NCI-H524 treated with DMSO at 0.1 percent for 48 hours (cell line): ENCODE data around the gene DDX1.

Experiments
- DNase-seq: peaks from one replicate; lab custom pipeline; 2025; lab: John Stamatoyannopoulos, UW

Gene DDX1

DNA sequence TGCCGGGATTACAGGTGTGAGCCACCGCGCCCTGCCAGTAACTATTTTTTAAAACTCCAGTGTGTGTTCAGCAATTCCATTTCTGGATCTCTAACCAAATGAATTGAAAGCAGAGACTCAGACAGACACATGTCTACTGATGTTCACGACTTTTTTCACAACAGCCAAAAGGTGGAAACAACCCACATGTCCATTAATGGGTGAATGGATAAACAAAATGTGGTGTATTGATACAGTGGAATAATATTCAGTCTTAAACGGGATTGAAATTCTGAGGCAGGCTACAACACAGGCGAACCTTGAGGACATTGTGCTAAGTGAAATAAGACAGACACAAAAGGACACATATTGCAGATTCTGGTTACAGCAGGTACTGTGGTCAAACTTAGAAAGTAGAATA, 55.0 kb downstream of the DDX1 start:
- DNase-seq: no peak

DNA sequence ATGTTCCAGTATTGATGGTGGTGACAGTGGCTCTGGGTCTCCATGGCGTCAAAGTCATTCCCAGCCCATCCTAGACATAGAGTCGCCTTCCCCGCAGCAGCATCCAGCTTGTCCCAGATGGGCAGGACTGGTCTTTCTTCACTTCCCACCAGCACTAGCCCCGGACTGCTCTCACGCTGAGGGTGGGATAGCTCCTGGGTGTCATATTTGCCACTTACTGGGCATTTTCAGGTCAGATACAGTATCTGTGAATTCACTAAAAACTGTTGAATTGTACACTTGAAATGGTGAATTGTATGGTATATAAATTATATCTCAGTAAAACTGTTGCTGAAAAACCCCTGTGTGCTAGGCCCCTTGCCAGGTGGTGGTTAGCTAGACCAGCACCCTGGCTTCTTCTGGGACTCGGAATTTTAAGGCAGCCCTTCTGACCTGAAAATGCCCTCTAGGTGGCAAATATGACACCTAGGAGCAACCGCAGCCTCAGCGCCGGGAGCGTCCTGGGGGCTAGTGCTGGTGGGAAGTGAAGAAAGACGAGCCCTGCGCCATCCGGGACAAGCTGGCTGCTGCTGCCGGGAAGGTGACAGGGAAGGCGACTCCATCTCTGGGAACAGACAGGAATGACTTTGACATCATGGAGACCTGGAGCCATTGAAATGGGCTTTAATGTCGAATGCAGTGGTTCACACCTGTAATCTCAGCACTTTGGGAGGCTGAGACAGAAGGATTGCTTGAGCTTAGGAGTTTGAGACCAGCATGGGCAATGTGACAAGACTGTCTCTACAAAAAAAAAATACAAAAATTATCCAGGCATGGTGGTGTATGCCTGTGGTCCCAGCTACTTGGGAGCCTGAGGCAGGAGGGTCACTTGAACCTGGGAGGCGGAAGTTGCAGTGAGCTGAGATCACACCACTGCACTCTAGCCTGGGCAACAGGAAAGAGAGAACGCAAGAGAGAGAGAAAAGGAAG, 56.2 kb downstream of the DDX1 start:
- DNase-seq: no peak

DNA sequence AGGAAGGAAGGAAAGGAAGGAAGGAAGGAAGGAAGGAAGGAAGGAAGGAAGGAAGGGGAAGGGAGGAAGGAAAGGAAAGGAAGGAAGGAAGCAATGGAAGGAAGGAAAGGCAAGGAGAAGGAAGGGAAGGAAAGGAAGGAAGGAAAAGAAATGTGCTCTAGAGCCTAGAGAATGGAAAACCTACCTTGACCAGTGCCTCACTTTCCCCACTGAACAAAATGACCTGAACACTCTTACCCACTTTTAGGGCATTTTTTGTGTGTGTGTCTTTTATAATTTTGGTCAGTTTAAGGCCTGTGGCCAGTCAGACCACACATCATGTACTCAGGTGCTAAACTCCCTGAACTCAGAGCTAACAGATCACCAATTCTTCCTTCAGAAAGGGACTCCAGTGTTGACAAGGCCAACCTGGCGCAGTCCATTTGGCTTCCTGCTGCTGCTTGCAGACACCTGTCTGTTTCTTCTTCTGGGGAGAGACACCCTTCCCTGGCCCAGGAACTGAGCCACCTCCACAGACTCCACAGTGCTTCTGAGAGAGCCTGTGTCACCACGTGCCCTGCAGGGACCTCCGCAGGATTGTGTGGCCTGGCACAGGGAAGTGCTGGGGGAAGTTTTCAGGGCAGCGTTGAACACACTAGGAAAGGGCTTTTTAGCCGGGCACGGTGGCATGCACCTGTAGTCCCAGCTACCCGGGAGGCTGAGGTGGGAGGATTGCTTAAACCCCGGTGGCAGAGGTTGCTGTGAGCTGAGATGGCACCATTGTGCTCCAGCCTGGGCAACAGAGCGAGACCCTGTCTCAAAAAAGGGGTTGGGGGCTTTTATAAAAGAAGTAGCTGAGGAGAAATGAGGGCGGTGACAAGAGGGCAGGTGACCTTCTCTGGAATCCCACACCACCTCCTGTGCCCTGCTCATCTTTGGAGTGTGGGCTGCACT, 57.2 kb downstream of the DDX1 start:
- DNase-seq: no peak

DNA sequence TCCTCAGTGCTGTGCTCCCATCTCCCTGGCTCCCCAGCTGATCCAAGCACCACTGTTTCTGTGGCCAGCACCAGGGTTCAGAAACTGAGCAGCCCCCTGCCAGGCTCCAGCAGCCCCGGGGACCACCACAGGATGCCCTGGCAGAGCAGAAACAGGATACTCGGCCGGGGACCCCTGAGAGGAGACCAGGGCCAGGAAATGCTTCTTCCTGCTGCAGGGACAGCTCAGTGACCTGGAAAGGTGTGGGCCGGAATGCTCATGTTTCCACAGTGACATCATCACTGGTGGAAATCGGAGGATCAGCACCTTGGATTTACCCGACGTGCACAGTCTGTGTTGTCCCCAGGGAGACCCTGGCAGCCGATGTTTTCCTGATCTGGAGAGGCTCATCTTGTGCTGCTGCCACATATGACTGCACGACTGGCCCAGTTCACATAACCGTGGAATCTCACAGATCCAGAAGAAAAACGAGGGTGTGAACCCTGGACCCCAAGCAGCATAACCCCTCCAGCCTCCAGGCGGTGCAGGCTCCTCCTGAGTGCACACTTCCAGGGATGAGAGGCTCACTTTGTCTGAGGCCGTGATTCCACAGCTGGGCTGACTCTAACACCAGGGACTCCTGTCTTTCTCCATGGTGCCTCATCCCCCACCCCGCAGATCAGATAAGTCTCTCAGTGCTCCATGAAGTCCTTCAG, 58.0 kb downstream of the DDX1 start:
- no peak for DNase-seq

DNA sequence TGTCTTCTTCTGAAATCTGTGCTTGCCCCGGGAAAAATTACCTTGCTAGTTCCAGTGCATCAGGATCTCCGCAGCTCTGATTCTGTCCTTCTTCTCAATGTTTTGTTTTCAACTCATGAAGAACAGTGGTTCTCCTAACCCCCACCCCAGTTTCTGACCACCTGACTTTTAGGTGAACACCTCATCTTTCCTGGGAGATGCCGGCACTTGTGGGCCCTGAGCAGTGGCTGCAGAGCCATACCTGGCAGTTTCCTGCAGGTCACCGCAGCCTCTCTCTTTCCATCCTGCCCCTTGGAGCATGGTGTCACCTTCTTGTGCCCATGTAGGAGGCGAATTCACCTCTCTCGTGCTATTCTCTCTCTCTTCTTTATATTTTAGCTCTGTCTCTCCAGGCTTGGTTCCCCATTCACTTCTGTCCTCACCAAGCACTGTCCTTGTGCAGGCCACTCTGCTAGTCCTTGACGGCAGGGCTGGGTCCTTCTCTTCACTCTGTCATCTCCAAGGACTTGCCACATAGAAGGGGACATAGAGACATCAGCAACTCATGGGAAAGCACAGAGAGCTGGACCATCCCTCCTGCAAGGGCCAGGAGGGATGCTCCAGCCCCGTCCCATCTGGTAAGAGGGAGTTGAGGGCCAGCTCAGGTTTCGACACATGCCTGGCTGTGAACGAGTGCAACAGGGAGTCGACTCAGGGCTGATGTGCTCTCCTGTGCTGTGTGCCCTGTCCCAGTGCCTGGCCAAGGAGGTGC, 59.1 kb downstream of the DDX1 start:
- no peak for DNase-seq

DNA sequence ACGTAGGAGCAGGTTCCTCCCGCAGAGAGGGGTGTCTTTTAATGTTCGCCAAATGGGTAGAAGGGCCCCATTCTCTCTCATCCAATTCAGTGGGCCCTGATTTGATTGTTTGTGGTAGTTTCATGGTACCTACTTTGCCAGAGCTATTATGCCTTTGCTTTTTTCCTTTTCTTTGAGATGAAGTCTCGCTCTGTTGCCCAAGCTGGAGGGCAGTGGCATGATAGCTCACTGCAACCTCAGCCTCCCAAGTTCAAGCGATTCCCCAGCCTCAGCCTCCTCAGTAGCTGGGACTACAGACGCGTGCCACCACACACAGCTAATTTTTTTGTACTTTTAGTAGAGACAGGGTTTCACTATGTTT, 59.7 kb downstream of the DDX1 start:
- no peak for DNase-seq

DNA sequence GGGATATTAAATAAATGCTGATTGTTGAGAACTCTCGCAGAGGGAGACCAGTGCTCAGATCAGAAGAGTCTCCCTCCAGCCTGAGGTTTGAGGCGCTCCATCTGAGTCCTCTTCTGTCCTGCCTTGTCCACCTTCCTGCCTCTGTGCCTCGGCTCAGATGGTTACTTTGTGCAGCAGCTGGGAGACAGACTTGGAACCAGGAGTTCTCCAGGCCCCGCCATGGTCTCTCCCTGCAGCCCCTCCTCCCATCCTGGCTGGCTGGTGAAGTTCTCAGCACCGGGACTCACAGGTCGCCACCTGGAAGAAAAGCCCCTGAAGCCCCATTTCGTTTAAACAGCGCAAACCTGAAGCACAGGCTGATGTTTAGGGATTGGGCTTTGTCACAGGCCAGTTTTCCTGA, 60.6 kb downstream of the DDX1 start:
- DNase-seq: no peak

DNA sequence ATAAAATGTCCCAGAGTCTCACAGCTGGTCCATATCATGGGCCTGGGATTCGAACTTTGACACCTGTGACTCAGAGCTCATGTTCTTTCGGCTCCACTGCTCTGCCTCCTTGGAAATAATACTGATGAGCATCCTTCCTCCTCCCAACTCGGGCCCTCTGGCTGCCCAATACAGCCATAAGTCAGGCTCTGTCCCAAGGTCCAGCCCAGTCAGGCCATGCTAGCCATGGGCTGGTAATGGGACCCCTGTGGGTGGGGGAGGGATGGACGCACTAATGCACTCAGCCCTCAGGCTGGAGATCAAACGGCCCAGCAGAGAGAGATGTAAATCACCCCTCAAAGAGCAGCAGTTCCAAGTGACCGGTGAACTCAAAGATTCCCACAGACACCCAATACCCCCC, 61.1 kb downstream of the DDX1 start:
- no peak for DNase-seq

DNA sequence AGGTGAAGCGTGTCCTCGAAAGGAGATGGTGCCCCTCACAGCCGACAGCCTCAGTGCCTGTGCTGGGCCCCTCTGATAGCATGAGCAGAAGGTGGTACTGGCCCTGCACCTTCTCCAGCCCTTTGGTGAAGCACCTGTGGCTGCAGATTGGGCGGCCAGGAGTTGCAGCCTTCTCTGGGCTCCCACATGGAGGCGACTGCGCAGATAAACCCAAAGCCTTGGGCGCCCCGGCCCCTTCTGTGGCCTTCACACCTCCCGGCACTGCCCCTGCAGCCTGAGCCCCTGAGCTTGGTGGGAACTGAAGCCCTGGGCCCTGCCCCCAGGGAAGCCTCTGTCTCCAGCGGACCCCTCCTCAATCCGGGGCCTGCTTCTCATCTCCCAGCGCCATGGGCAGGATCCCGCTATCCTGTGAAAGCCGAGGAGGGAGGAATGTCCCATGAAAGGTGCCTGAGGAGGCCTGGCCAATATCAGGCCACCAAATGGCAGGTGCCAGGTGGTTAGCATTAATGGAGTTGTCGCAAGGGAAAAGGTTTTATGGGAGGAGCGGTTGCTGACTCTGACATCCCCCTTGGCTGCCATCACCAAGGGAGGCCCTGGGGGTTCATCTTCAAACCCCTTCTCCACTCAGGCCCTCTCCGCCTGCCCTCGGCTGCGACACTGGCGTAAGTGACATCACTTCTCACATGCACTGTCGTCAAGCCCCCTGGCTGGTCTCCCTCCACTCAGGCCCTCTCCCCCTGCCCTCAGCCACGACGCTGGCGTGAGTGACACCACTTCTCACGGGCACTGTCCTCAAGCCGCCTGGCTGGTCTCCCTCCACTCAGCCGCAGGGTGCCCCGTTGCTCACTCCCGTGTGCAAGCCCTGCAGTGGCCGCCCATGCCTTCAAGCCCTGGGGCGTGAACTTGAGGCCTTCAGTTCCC, 62.4 kb downstream of the DDX1 start:
- DNase-seq: no peak

DNA sequence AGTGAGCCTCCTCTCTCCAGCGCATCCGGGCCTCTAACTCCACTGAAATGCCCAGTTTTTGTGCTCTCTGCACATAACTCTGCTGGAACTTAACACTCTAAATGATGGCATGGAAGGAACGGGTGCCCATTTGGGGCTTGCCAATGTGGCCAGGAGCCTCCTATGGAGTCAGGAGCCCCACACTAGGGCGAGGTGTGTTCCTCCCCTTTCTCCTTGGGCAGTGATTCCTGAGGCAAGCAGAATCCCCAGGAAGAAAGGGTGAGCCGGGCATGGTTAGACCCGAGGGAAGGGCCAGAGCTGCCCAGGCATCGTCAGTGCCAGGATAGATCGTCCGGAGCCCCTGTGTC, 63.0 kb downstream of the DDX1 start:
- no peak for DNase-seq

DNA sequence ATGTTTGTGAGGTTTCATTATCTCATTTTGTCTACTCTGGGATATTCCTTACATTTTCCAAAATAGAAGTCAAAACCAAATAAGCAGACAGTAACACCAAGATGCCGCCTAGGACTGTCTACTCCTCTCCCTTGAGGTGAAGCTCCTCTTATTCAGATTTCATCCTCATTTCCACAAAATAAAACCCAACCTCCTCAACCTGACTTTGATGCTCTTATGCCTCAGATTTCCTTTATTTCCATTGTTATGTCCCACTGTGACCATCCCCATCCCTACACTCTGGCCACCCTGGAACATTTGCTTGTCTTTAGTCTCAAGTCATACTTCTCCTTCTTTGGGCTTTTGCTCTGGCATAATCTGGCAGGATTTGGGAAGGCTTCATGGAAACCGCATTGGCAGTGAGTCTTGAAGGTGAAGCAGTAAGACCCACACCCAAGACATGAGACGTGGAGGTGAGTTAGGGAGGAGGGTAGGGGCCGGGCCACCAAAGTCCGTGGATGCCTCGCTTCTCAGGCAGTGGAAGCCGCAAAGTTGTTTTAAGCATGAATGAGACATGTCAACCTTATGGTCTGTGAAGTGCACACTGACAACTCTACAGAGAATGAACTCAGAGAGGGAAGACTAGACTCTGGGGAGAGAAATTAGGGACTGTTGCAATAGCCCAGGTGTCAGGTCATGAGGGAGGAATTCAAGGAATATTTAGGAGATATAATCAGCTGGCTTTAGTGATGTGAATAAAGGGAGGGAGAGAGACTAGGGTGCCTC, 63.6 kb downstream of the DDX1 start:
- no peak for DNase-seq

DNA sequence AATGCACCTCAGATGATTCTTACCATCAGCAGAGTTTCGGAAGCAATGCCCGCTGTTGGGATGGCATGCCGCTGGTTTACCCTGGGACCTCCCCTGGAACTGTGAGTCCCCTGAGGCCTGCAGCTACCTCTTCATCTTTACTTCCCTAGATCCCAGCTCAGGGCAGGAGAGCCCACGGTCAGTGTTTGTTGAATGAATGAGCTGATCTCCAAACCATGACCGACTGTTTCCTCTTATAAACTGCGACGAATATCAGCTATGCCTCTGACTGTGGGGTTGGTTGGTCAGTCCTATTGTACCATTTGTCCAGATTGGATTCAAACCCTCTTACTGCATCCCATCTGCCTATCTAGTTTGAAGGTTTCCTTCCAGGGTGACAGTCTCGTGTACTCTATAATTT, 64.4 kb downstream of the DDX1 start:
- no peak for DNase-seq

DNA sequence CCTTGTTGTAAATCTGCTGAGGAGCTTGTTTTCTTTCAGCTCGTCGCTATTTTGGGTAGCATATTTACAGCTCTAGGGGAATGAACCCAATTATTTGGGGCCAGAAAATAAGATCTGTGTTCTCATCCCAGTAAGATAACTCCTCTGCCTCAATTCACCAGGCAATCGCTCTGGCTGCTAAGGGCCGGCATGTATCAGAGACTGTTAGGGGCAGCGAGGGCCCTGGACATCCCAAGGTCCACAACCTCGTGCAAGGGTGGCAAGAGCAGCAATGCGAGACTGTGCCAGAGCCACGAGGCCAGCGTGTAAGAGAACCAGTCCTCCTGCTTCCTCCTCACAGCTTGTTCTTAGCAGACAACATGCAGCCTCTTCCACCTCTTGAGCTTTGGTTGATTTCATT, 66.1 kb downstream of the DDX1 start:
- DNase-seq: no peak

DNA sequence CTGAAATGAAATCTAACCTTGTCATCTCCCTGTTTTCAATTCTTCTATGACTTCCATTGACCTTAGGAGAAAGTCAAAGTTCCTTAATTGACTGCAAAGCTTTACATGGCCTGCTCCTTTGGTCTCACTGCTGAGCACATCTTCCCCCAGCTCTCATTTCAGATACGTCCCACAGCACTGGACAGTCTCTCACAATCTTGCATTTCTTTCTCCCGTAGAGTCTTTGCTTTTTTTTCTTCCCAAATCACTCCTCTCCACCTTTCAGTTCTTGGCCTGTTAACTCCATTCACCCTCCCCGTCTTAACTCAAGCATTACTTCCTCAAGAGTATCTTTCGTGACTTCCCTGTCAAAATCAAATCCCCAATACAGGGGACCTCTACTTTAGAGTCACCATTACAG, 67.2 kb downstream of the DDX1 start:
- no peak for DNase-seq

DNA sequence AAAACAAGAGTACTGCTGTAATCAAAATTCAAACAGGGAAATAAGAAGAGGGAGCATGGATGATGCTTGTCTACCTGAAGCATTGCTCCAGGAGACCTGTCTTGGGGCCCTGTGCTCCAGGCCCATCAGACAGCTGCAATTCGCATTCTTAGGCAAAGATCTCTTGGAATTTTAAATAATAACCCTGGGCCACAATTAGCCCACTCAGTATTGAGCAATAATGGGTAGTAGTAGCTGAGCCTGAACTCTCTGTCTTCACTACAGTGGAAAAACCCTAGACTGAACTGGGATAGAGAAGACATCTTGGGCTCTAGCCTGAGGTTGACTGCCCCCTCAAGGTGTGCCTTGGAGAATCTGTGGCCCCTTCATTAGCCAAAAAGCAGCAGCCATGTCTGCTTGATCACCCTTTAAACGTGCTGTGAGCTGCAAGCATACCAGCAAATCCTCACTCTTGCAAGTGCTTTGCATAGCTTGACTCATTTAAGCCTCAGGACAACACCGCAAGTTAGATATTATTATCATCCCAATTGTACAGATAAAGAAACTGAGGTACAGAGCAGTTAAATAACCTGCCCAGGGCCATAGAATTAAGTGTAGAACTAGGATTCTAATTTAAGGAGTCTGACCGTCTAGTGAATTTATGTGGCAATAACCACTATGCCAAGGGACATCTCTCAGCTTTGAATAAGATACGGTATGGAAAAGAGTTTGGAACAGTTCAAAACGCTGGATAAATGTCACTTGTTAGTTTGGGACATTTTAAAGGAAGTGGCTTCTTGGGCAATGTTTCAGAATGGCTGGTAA, 69.0 kb downstream of the DDX1 start:
- DNase-seq: no peak

DNA sequence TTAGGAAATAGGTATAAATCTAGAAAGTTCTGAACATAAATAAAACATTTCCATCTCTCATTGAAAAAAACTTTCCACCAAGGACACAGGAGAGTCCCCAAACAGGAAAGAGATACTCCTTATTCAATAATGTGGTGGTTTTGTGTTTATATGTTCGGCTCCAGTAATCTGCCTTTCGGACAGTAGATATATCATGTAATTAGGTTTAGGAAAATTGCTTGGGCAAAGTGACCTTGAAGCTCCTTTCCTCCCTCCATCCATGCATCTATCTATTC, 69.6 kb downstream of the DDX1 start:
- DNase-seq: no peak

DNA sequence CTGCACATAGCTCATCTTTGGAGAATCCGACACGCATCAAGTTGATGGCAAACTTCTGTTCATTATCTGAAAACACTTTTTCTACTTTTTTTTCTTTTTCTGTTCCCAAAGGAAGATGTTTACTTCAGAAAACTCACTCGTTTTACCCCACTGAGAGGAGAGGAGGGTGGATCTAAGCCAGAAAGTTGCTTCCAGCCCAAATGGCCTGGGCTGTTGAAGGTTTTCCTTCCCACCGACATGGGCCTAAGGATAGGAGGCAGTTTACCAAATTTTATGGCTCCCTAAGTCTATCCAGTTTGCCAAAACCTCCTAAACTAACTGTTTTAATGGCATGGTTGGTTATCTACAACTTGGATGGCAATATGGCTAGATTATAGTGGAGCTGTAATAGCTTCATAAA, 70.4 kb downstream of the DDX1 start:
- DNase-seq: no peak

DNA sequence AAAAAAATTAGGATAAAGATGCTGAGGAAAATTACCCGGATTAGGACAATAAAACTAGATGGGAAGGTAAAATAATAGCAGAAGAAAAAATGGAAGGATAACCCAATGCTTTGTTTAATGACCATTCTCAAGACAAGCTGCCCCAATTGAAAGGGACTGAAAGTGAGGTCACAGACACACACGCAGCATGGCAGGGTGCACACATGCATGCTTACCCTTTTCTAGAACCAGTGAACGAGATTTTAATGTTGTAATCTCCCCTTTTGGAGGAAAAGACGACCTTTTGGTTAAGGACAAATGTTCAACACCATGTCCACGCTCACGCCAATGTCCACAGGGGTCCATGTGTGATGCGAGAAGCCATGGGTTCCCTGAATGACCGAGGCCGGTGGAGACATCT, 70.9 kb downstream of the DDX1 start:
- DNase-seq: no peak

DNA sequence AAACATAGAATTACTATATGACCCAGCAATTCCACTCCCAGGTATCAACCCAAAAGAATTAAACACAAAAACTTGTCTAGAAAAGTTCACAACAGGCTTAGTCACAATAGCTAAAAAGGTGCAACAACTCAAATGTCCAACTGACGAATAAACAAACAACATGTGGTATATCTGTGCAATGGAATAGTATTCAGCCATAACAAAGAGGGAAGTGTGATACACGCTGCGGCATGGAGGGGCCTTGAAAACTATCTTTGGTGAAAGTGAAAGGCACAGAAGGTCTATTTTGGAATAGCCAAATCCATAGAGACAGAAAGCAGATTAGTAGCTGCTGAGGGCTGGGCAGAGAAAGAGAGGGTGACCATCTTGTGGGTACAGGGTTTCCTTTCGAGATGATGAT, 72.1 kb downstream of the DDX1 start:
- no peak for DNase-seq
